IMR-90 (cell line): ENCODE results near the gene RADIL. TPM values are rescaled to one million over a fixed set of nuclear protein-coding genes. Genes with fewer than 3 reads are reported as not detected.

Source experiments
- ATAC-seq: fragments of 200-7000 bp; cut with Tn5 transposase; 2 replicates; pipeline ENCODE4 v1.9.1; 2020; ENCODE audit warnings: low read depth, mild to moderate bottlenecking, moderate library complexity
- BruUV-seq: library from RNA; stranded (reverse); fragments of 400-500 nt; replicated peaks from 2 replicates; lab custom pipeline; 2021; lab: Mats Ljungman, UMichigan
- CTCF ChIA-PET: fragments of 300-600 bp; formaldehyde crosslinking; extraction: SDS; loops from one replicate; lab custom pipeline; 2021; ENCODE audit warnings: antibody characterized with exemption; lab: Yijun Ruan, JAX
- POLR2A ChIA-PET: fragments of 300-600 bp; sonication (Branson Sonifier 250); formaldehyde crosslinking; loops from one replicate; lab custom pipeline; 2022; ENCODE audit warnings: antibody characterized with exemption; ENCODE audit not compliant: unreplicated experiment; lab: Charles Lee
- DNase-seq: peaks from one replicate; pipeline ENCODE4 v3.0.0; 2013
- H2AFZ ChIP-seq: replicated peaks from 2 replicates; pipeline ENCODE3; 2013; ENCODE audit warnings: low read length, mild to moderate bottlenecking; ENCODE audit not compliant: poor library complexity
- H2AK5ac ChIP-seq: 2 replicates; pipeline ENCODE4 v1.6.1; 2013; ENCODE audit warnings: low read depth, low read length, inconsistent platforms
- H2AK9ac ChIP-seq: replicated peaks from 2 replicates; pipeline ENCODE3; 2013; ENCODE audit warnings: mild to moderate bottlenecking, low read depth, low read length, moderate library complexity; ENCODE audit not compliant: poor library complexity
- H2BK120ac ChIP-seq: 2 replicates; pipeline ENCODE4 v1.6.1; 2013; ENCODE audit warnings: low read depth, low read length, inconsistent platforms
- H2BK15ac ChIP-seq: 3 replicates; pipeline ENCODE4 v1.6.1; 2013; ENCODE audit warnings: low read depth, low read length, inconsistent platforms
- H2BK20ac ChIP-seq: 2 replicates; pipeline ENCODE4 v1.6.1; 2013; ENCODE audit warnings: low read depth, mild to moderate bottlenecking, inconsistent platforms, low read length, moderate library complexity
- H2BK5ac ChIP-seq: 2 replicates; pipeline ENCODE4 v1.6.1; 2013; ENCODE audit warnings: mild to moderate bottlenecking, low read depth, low read length, inconsistent platforms; ENCODE audit not compliant: poor library complexity, severe bottlenecking
- H3K14ac ChIP-seq: replicated peaks from 2 replicates; pipeline ENCODE4 v1.6.1; 2013; ENCODE audit warnings: low read depth, low read length, inconsistent platforms
- H3K18ac ChIP-seq: 2 replicates; pipeline ENCODE4 v1.6.1; 2013; ENCODE audit warnings: low read depth, low read length, control low read depth
- H3K23ac ChIP-seq: 2 replicates; pipeline ENCODE4 v1.6.1; 2013; ENCODE audit warnings: low read depth, low read length, inconsistent platforms
- H3K27ac ChIP-seq: 2 replicates; pipeline ENCODE4 v1.5.1; 2013; ENCODE audit warnings: mild to moderate bottlenecking, control low read depth, low read length; ENCODE audit not compliant: insufficient read depth
- H3K27me3 ChIP-seq: 2 replicates; pipeline ENCODE4 v1.6.1; 2013; ENCODE audit warnings: low read length; ENCODE audit not compliant: control insufficient read depth, insufficient read depth
- H3K36me3 ChIP-seq: 2 replicates; pipeline ENCODE4 v1.6.1; 2013; ENCODE audit warnings: low read length, mixed read lengths; ENCODE audit not compliant: control insufficient read depth, insufficient read depth
- H3K4ac ChIP-seq: 2 replicates; pipeline ENCODE4 v1.6.1; 2013; ENCODE audit warnings: low read depth, low read length, inconsistent platforms
- H3K4me1 ChIP-seq: 2 replicates; pipeline ENCODE4 v1.6.1; 2013; ENCODE audit warnings: low read length, mixed read lengths; ENCODE audit not compliant: control insufficient read depth, insufficient read depth
- H3K4me2 ChIP-seq: 2 replicates; pipeline ENCODE4 v1.6.1; 2013; ENCODE audit warnings: low read depth, mild to moderate bottlenecking, control low read depth, low read length, moderate library complexity
- H3K4me3 ChIP-seq: 2 replicates; pipeline ENCODE4 v1.5.1; 2013; ENCODE audit warnings: low read depth, mild to moderate bottlenecking, control low read depth, low read length, moderate library complexity; ENCODE audit not compliant: insufficient read depth
- H3K56ac ChIP-seq: 2 replicates; pipeline ENCODE4 v1.6.1; 2013; ENCODE audit warnings: low read length, inconsistent platforms; ENCODE audit not compliant: insufficient read depth; ENCODE audit errors: extremely low read depth
- H3K79me1 ChIP-seq, 2 experiments: 2 replicates each; pipeline ENCODE4 v1.6.1; 2013; ENCODE audit warnings: low read length in 2 of 2, inconsistent platforms in 1 of 2, low read depth in 1 of 2
- H3K9ac ChIP-seq: 2 replicates; pipeline ENCODE4 v1.6.1; 2013; ENCODE audit warnings: low read depth, low read length, control low read depth
- H3K9me1 ChIP-seq: 2 replicates; pipeline ENCODE4 v1.6.1; 2013; ENCODE audit warnings: low read length, inconsistent platforms; ENCODE audit not compliant: insufficient read depth
- H3K9me3 ChIP-seq: 2 replicates; pipeline ENCODE4 v1.6.1; 2013; ENCODE audit warnings: low read length; ENCODE audit not compliant: control insufficient read depth, insufficient read depth
- H4K20me1 ChIP-seq: 2 replicates; pipeline ENCODE4 v1.6.1; 2013; ENCODE audit warnings: low read length, inconsistent platforms; ENCODE audit not compliant: insufficient read depth
- H4K5ac ChIP-seq: 2 replicates; pipeline ENCODE4 v1.6.1; 2013; ENCODE audit warnings: mild to moderate bottlenecking, low read depth, low read length, control low read depth
- H4K8ac ChIP-seq, 2 experiments: 2 replicates each; pipeline ENCODE4 v1.6.1; 2013; ENCODE audit warnings: low read depth in 2 of 2, low read length in 2 of 2, control low read depth in 1 of 2, inconsistent platforms in 1 of 2
- H4K91ac ChIP-seq: 2 replicates; pipeline ENCODE4 v1.6.1; 2013; ENCODE audit warnings: low read depth, low read length, inconsistent platforms; ENCODE audit not compliant: insufficient read depth
- BHLHE40 ChIP-seq: fragments of 150-350 bp; IDR thresholded peaks from 2 replicates; pipeline ENCODE4 v1.6.1; 2016; ENCODE audit warnings: mild to moderate bottlenecking, low read depth, low read length
- CHD1 ChIP-seq: IDR thresholded peaks from 2 replicates; pipeline ENCODE4 v1.6.1; 2012; ENCODE audit warnings: low read depth, low read length, improper control_type of control experiment
- CTCF ChIP-seq: conservative IDR thresholded peaks from 2 replicates; pipeline ENCODE4 v1.5.1; 2012; ENCODE audit warnings: mild to moderate bottlenecking, low read depth, low read length, improper control_type of control experiment
- ELK1 ChIP-seq: fragments of 150-350 bp; IDR thresholded peaks from 2 replicates; pipeline ENCODE4 v1.6.1; 2016; ENCODE audit warnings: low read depth, mild to moderate bottlenecking, low read length, moderate library complexity, borderline replicate concordance
- FOS ChIP-seq: fragments of 150-350 bp; IDR thresholded peaks from 2 replicates; pipeline ENCODE4 v1.6.1; 2016; ENCODE audit warnings: low read depth, low read length
- MAFK ChIP-seq: IDR thresholded peaks from 2 replicates; pipeline ENCODE4 v1.6.1; 2012; ENCODE audit warnings: low read depth, low read length, improper control_type of control experiment
- MAZ ChIP-seq: IDR thresholded peaks from 2 replicates; pipeline ENCODE4 v1.6.1; 2012; ENCODE audit warnings: low read depth, mild to moderate bottlenecking, low read length, improper control_type of control experiment, moderate library complexity, borderline replicate concordance
- MXI1 ChIP-seq: IDR thresholded peaks from 2 replicates; pipeline ENCODE4 v1.6.1; 2012; ENCODE audit warnings: low read depth, mild to moderate bottlenecking, low read length, moderate library complexity, borderline replicate concordance
- NFE2L2 ChIP-seq: fragments of 150-350 bp; IDR thresholded peaks from 2 replicates; pipeline ENCODE4 v1.6.1; 2016; ENCODE audit warnings: low read depth, mild to moderate bottlenecking, low read length
- POLR2A ChIP-seq: IDR thresholded peaks from 2 replicates; pipeline ENCODE4 v1.6.1; 2012; ENCODE audit warnings: mild to moderate bottlenecking, low read depth, low read length
- RAD21 ChIP-seq: IDR thresholded peaks from 2 replicates; pipeline ENCODE4 v1.6.1; 2012; ENCODE audit warnings: low read length, improper control_type of control experiment
- RCOR1 ChIP-seq: IDR thresholded peaks from 2 replicates; pipeline ENCODE4 v1.6.1; 2012; ENCODE audit warnings: mild to moderate bottlenecking, low read length, improper control_type of control experiment; ENCODE audit not compliant: insufficient replicate concordance
- RFX5 ChIP-seq: IDR thresholded peaks from 2 replicates; pipeline ENCODE4 v1.8.0; 2012; ENCODE audit warnings: low read depth, mild to moderate bottlenecking, low read length, moderate library complexity
- SMC3 ChIP-seq: fragments of 150-350 bp; IDR thresholded peaks from 2 replicates; pipeline ENCODE4 v1.6.1; 2016; ENCODE audit warnings: low read depth, mild to moderate bottlenecking, antibody characterized with exemption, low read length, moderate library complexity
- WGBS, 2 experiments: methylation state at CpG; one replicate each; pipeline versions ENCODE4 v1.1.5 to v1.1.7; 2013; ENCODE audit warnings: missing lambda C conversion rate in 2 of 2; ENCODE audit not compliant: insufficient read length in 1 of 2; ENCODE audit errors: extremely low coverage in 2 of 2; 5-methylcytosine and 5-hydroxymethylcytosine counted together
- dilution Hi-C: fragments of 300-500 bp; cut with HindIII; formaldehyde crosslinking; loops from one replicate; pipeline ENCODE4 v1.14.3; 2018; ENCODE audit warnings: low sequenced_read_pairs; ENCODE audit not compliant: unreplicated experiment
- in situ Hi-C: fragments of 300-500 bp; cut with MboI; formaldehyde crosslinking; loops from 3 replicates; pipeline ENCODE4 v1.14.3; 2019; ENCODE audit warnings: low sequenced_read_pairs, inconsistent platforms, mixed read lengths
- intact Hi-C: fragments of 100-400 bp; cut with micrococcal nuclease; formaldehyde crosslinking; loops from 2 replicates; pipeline ENCODE4 v1.10.0; 2022
- polyA plus RNA-seq, 3 experiments: library from polyadenylated mRNA; depleted of rRNA; stranded (reverse); fragments of >200 nt; gene quantifications; 2 replicates each; pipeline ENCODE4 v1.2.3, GENCODE V29; 2012; ENCODE audit warnings: low replicate concordance in 1 of 3
- total RNA-seq: library from RNA; depleted of rRNA; stranded (reverse); fragments of >200 nt; gene quantifications from 2 replicates; pipeline ENCODE4 v1.2.3, GENCODE V29; 2012

RADIL gene
- total and polyA plus RNA-seq, 2 of the 4 experiments (the other 2 are of a cell fraction), result 0.18 to 0.48 TPM

- Histone ChIP-seq H3K36me3 (no peaks in the 10 kb centered on the region), H3K14ac (no peak overlapping the region), H2AFZ (no peak overlapping the region), H4K91ac (no peak overlapping the region), H3K27me3 (no peaks in the 10 kb centered on the region; the same call in 1 of the 2 replicates), H3K9me3 (no peaks in the 10 kb centered on the region), H3K9me1 (no peaks in the 10 kb centered on the region), H4K5ac (no peak overlapping the region), H4K8ac (no peak overlapping the region), H3K9ac (no peak overlapping the region), H3K56ac (0 out of 2 replicates have a peak overlapping the region, but pooled peaks have one; percentile 1), H3K4me1 (no peaks in the 10 kb centered on the region), H3K27ac (no peak overlapping the region), H2BK5ac (no peak overlapping the region), H3K4me2 (no peak overlapping the region), H2BK20ac (no peak overlapping the region), H3K4me3 (no peak overlapping the region), H3K79me1 (no peaks in the 10 kb centered on the region), H3K4ac (no peak overlapping the region), H2AK9ac (no peak overlapping the region), H2BK120ac (no peak overlapping the region), H4K20me1 (no peaks in the 10 kb centered on the region), H3K18ac (no peak overlapping the region), H2BK15ac (no peak overlapping the region), H2AK5ac (no peak overlapping the region), H3K23ac (no peak overlapping the region)
- ATAC-seq (no peak), DNase-seq (no peak)
- no CpG with 5 or more reads among the region's 3 CpGs for WGBS, 2 experiments
- BruUV-seq, result no TSS peak
- intact Hi-C loops (no loop called here), dilution Hi-C loops (no loop called here), in situ Hi-C loops (no loop called here)
- ChIA-PET POLR2A (no interaction called here), CTCF (no interaction called here)
- TF ChIP-seq SMC3 (no peak), FOS (no peak), CTCF (no peak), ELK1 (no peak), MXI1 (no peak), MAFK (no peak), POLR2A (no peak), NFE2L2 (no peak), RAD21 (no peak), BHLHE40 (no peak), CHD1 (no peak), MAZ (no peak), RFX5 (no peak), RCOR1 (no peak)
Measured at GRCh38 chr7:4888161-4888560, 4.6 kb upstream of the RADIL start.
